Kidney epithelial cell (primary cell): Measurements from ENCODE around the gene CYLD. TPM values are rescaled to one million over a fixed set of nuclear protein-coding genes. Genes with fewer than 3 reads are reported as not detected.

Experiments
- DNase-seq: peaks from one replicate; pipeline ENCODE4 v3.0.0-alpha.2; 2010; ENCODE audit warnings: low read depth
- H3K27me3 ChIP-seq: 2 replicates; pipeline ENCODE4 v1.6.0; 2011; ENCODE audit warnings: low read length; ENCODE audit not compliant: control insufficient read depth, insufficient read depth
- H3K36me3 ChIP-seq: 2 replicates; pipeline ENCODE4 v1.5.1; 2011; ENCODE audit warnings: low read length; ENCODE audit not compliant: control insufficient read depth, insufficient read depth
- H3K4me3 ChIP-seq: 2 replicates; pipeline ENCODE4 v1.5.1; 2011; ENCODE audit warnings: low read depth, mild to moderate bottlenecking, control low read depth, low read length
- total RNA-seq: library from RNA; depleted of rRNA; stranded (reverse); fragments of >200 nt; gene quantifications from 2 replicates; pipeline ENCODE4 v1.2.3, GENCODE V29; 2015
- TF ChIP-seq, protein P1 (sequence below): IDR thresholded peaks from 2 replicates; pipeline ENCODE4 v1.5.1; 2011; ENCODE audit warnings: mild to moderate bottlenecking, moderate library complexity, low read length, control low read depth, inconsistent platforms; ENCODE audit not compliant: insufficient read depth, poor library complexity, severe bottlenecking

Gene CYLD
- total RNA-seq, 1 donor from 2014 or later, result 21.5 TPM

- TF ChIP-seq, protein P1, sequence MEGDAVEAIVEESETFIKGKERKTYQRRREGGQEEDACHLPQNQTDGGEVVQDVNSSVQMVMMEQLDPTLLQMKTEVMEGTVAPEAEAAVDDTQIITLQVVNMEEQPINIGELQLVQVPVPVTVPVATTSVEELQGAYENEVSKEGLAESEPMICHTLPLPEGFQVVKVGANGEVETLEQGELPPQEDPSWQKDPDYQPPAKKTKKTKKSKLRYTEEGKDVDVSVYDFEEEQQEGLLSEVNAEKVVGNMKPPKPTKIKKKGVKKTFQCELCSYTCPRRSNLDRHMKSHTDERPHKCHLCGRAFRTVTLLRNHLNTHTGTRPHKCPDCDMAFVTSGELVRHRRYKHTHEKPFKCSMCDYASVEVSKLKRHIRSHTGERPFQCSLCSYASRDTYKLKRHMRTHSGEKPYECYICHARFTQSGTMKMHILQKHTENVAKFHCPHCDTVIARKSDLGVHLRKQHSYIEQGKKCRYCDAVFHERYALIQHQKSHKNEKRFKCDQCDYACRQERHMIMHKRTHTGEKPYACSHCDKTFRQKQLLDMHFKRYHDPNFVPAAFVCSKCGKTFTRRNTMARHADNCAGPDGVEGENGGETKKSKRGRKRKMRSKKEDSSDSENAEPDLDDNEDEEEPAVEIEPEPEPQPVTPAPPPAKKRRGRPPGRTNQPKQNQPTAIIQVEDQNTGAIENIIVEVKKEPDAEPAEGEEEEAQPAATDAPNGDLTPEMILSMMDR, result no peak
Measured at GRCh38 chr16:50774405-50774804, 32.5 kb downstream of the CYLD start.

GRCh38 chr16:50774960-50775359 is 33.1 kb downstream of the CYLD start:
- H3K36me3 ChIP-seq, result peaks cover 2% of the 10 kb centered on the region
- DNase-seq, result no peak
- H3K27me3 ChIP-seq, result no peaks in the 10 kb centered on the region
- TF ChIP-seq, protein P1, result no peak
- no peak overlapping the region for H3K4me3 ChIP-seq

More at GRCh38 chr16:50774405-50774804, 32.5 kb downstream of the CYLD start:
- no peaks in the 10 kb centered on the region for H3K27me3 ChIP-seq
- no peak overlapping the region for H3K4me3 ChIP-seq
- no peaks in the 10 kb centered on the region for H3K36me3 ChIP-seq
- DNase-seq, result no peak

DNA sequence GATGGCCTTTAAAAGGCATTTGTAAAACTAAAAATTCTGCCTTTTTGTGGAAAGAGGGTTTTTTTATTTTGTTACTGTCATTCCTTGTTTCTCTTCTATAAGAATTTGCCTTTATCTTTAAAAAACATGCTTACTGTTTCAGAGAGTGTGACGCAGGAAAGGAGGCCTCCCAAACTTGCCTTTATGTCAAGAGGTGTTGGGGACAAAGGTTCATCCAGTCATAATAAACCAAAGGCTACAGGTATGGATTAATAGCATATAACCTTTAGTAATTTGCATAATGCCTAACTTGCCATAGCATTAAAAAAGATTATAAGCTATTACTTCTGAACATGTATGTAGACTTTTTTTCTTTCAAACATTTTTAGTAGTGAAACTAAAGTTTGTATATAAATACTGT is 34.2 kb downstream of the CYLD start:
- Histone ChIP-seq H3K4me3 (no peak overlapping the region), H3K36me3 (peaks cover 2% of the 10 kb centered on the region), H3K27me3 (no peaks in the 10 kb centered on the region)
- no peak for DNase-seq
- TF ChIP-seq, protein P1, result no peak

- TF ChIP-seq, protein P1, result no peak
- peaks cover 2% of the 10 kb centered on the region for H3K36me3 ChIP-seq
- DNase-seq, result no peak
Measured at GRCh38 chr16:50778284-50779163, 36.6 kb downstream of the CYLD start.

GRCh38 chr16:50781043-50781442 is 39.2 kb downstream of the CYLD start:
- H3K27me3 ChIP-seq, result no peaks in the 10 kb centered on the region
- no peak overlapping the region for H3K4me3 ChIP-seq
- H3K36me3 ChIP-seq, result peaks cover 2% of the 10 kb centered on the region
- TF ChIP-seq, protein P1, result no peak
- no peak for DNase-seq

More at GRCh38 chr16:50778284-50779163, 36.6 kb downstream of the CYLD start:
- H3K4me3 ChIP-seq, result no peak overlapping the region
- H3K27me3 ChIP-seq, result no peaks in the 10 kb centered on the region
